ENCODE results near the gene TBC1D5.

TBC1D5 gene

DNA sequence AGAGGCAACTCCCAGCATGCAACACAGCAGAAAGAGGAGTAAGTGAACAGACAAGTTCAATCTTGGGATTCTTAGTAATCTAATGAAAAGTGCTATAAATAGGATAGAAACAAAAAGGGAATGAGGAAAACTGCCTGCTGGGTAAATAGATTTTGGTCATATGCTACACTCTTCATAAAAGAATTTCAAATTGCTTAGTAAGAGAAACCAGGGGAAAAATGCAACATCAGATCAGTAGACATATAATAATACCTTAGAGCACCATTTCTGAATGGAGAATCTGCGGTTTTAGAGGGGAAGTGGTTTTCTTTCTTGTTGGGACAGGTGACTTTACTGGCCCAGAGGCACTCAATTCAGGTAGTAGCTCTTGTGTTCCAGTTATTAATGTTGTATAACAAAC is 13.4 kb upstream of the TBC1D5 start:
- no peaks in the 10 kb centered on the region for H3K36me3 ChIP-seq (ENCODE audit: insufficient read depth)
- H3K4me3 ChIP-seq (IDR thresholded peaks at IDR 0.05; ENCODE audit: insufficient read depth, low read depth, low read length): no peak overlapping the region
- no peaks in the 10 kb centered on the region for H3K79me2 ChIP-seq (ENCODE audit: insufficient read depth, low read depth)
- H4K20me1 ChIP-seq (ENCODE audit: insufficient read depth): no peaks in the 10 kb centered on the region
- no peak overlapping the region for H3K9ac ChIP-seq
- no peaks in the 10 kb centered on the region for H3K27me3 ChIP-seq (ENCODE audit: insufficient read depth, low read depth)
- no peak overlapping the region for H3K27ac ChIP-seq
- peak overlapping the region; percentile 13 for H3K4me2 ChIP-seq
- H2AFZ ChIP-seq (ENCODE audit: low read depth): no peak overlapping the region
- TF ChIP-seq, protein P1, sequence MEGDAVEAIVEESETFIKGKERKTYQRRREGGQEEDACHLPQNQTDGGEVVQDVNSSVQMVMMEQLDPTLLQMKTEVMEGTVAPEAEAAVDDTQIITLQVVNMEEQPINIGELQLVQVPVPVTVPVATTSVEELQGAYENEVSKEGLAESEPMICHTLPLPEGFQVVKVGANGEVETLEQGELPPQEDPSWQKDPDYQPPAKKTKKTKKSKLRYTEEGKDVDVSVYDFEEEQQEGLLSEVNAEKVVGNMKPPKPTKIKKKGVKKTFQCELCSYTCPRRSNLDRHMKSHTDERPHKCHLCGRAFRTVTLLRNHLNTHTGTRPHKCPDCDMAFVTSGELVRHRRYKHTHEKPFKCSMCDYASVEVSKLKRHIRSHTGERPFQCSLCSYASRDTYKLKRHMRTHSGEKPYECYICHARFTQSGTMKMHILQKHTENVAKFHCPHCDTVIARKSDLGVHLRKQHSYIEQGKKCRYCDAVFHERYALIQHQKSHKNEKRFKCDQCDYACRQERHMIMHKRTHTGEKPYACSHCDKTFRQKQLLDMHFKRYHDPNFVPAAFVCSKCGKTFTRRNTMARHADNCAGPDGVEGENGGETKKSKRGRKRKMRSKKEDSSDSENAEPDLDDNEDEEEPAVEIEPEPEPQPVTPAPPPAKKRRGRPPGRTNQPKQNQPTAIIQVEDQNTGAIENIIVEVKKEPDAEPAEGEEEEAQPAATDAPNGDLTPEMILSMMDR (conservative IDR thresholded peaks at IDR 0.05; ENCODE audit: low read depth, low read length): no peak
- H3K4me1 ChIP-seq (ENCODE audit: low read depth, poor library complexity, severe bottlenecking): peaks cover 13% of the 10 kb centered on the region

DNA sequence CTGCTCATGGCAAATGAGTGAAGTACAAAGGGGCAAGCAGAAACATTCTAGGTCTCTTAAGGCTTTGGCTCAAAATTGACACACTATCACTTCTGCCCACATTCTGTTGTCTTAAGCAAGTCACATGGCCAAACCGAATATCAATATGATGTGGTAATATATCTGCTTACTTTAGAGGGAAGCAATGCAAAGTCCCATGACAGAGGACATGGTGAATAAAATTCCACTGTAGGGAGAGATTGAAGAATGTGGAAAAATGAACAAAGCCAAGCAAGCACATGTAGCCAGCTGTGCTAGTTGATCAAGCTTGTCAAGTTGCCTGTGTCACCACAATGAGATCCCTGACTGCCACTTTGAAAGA is 11.2 kb upstream of the TBC1D5 start:
- Histone ChIP-seq H4K20me1 (ENCODE audit: insufficient read depth) (no peaks in the 10 kb centered on the region), H3K4me1 (ENCODE audit: low read depth, poor library complexity, severe bottlenecking) (peaks cover 26% of the 10 kb centered on the region), H2AFZ (ENCODE audit: low read depth) (no peak overlapping the region), H3K4me2 (no peak overlapping the region), H3K4me3 (IDR thresholded peaks at IDR 0.05; ENCODE audit: insufficient read depth, low read depth, low read length) (no peak overlapping the region), H3K79me2 (ENCODE audit: insufficient read depth, low read depth) (no peaks in the 10 kb centered on the region), H3K36me3 (ENCODE audit: insufficient read depth) (no peaks in the 10 kb centered on the region), H3K27me3 (ENCODE audit: insufficient read depth, low read depth) (no peaks in the 10 kb centered on the region), H3K27ac (no peak overlapping the region), H3K9ac (no peak overlapping the region)
- TF ChIP-seq, protein P1 (conservative IDR thresholded peaks at IDR 0.05; ENCODE audit: low read depth, low read length): no peak

DNA sequence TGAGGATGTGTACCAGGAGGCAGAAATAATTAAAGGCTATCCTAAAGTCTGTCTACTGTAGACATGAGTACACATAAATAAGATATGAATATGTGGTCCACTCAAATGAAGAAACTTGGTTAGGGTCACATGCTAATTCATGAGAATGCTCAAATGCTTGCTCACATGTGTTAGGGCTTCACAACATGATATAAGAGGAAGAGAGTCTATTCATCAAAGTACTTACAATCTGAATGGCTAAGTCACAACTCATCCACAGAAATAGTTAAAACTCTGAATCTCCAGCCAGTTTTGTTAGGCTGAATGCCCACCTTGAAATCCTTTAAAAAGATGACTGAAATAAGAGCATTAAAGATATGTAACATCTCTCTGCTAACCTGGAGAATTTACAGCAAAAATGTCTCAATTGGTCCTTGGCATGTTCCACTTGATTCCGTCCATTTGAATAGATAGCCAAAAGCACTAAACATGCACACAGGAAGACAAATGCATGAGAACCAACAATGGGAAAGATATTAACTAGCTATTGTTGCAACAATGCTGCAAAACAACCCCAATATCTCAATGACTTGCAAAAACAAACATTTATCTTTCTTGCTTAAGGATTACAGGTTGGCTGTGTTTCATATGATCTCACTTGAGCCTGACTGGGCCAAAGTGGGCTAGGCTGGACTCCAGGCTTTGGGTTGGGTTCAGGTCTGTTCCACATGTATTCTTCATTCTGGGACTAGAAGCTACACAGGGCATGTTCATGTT is 10.6 kb upstream of the TBC1D5 start:
- H3K4me3 ChIP-seq (IDR thresholded peaks at IDR 0.05; ENCODE audit: insufficient read depth, low read depth, low read length): no peak overlapping the region
- TF ChIP-seq, protein P1 (conservative IDR thresholded peaks at IDR 0.05; ENCODE audit: low read depth, low read length): no peak
- no peak overlapping the region for H3K9ac ChIP-seq
- H3K27ac ChIP-seq: no peak overlapping the region
- H3K27me3 ChIP-seq (ENCODE audit: insufficient read depth, low read depth): no peaks in the 10 kb centered on the region
- no peaks in the 10 kb centered on the region for H3K79me2 ChIP-seq (ENCODE audit: insufficient read depth, low read depth)
- H4K20me1 ChIP-seq (ENCODE audit: insufficient read depth): no peaks in the 10 kb centered on the region
- peaks cover 31% of the 10 kb centered on the region for H3K4me1 ChIP-seq (ENCODE audit: low read depth, poor library complexity, severe bottlenecking)
- no peaks in the 10 kb centered on the region for H3K36me3 ChIP-seq (ENCODE audit: insufficient read depth)
- no peak overlapping the region for H3K4me2 ChIP-seq
- H2AFZ ChIP-seq (ENCODE audit: low read depth): no peak overlapping the region

DNA sequence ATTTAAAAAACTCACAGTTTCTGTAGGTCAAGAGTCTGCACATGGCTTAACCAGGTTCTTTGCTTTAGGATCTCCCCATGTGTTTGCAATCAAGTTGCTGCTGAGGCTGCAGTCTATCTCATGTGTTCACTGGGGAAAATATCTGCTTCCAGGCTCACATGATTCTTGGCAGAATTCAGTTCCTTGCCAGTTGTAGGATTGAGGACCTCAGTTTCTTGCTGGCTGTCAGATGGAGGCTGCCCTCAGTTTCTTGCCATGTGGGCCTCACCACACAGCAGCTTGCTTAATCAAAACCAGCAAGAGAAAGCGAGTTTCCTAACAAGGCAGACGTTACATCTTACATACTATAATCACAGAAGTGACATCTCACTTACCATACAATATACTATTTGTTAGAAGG is 10.0 kb upstream of the TBC1D5 start:
- Histone ChIP-seq H3K36me3 (ENCODE audit: insufficient read depth) (no peaks in the 10 kb centered on the region), H3K27me3 (ENCODE audit: insufficient read depth, low read depth) (no peaks in the 10 kb centered on the region), H3K9ac (no peak overlapping the region), H3K4me3 (IDR thresholded peaks at IDR 0.05; ENCODE audit: insufficient read depth, low read depth, low read length) (no peak overlapping the region), H3K4me1 (ENCODE audit: low read depth, poor library complexity, severe bottlenecking) (peaks cover 37% of the 10 kb centered on the region), H2AFZ (ENCODE audit: low read depth) (no peak overlapping the region), H3K79me2 (ENCODE audit: insufficient read depth, low read depth) (no peaks in the 10 kb centered on the region), H4K20me1 (ENCODE audit: insufficient read depth) (no peaks in the 10 kb centered on the region), H3K27ac (no peak overlapping the region), H3K4me2 (no peak overlapping the region)
- TF ChIP-seq, protein P1 (conservative IDR thresholded peaks at IDR 0.05; ENCODE audit: low read depth, low read length): no peak
